GM12891 (cell line): ENCODE results near the gene RAET1G.

Experiments used
- POLR2A ChIP-seq: IDR thresholded peaks from 2 replicates; pipeline ENCODE4 v1.6.1; 2011; ENCODE audit warnings: low read depth, low read length, control low read depth
- POLR2AphosphoS5 ChIP-seq: IDR thresholded peaks from 2 replicates; pipeline ENCODE4 v1.6.1; 2011; ENCODE audit warnings: low read depth, low read length, control low read depth
- SPI1 ChIP-seq: IDR thresholded peaks from 2 replicates; pipeline ENCODE4 v1.6.1; 2011; ENCODE audit warnings: low read depth, low read length, control low read depth
- TAF1 ChIP-seq: IDR thresholded peaks from 2 replicates; pipeline ENCODE4 v1.6.1; 2011; ENCODE audit warnings: low read depth, low read length, control low read depth

GRCh38 chr6:149890629-149891045 lies 32.3 kb downstream of the RAET1G start:
- no peak for TF ChIP-seq POLR2A
- no peak for TF ChIP-seq POLR2AphosphoS5
- TF ChIP-seq TAF1: no peak
- TF ChIP-seq SPI1: no peak
